GM19467 (cell line): Measurements from ENCODE around the gene WDR19.
"Not testable (repeated sequence)": the region's sequence is repeated elsewhere in the genome, so short reads cannot be mapped to it uniquely, and the experiment has no call there.

Experiments used
- ATAC-seq: cut with Tn5 transposase; IDR thresholded peaks from one replicate; pipeline ENCODE4 v1.9.1; 2021; ENCODE audit warnings: mild to moderate bottlenecking, moderate library complexity; ENCODE audit not compliant: unreplicated experiment

The WDR19 gene

GRCh38 chr4:39232100-39232499 is 49.8 kb downstream of the WDR19 start:
- ATAC-seq = no peak

GRCh38 chr4:39233114-39233513 is 50.8 kb downstream of the WDR19 start:
- ATAC-seq = no peak

GRCh38 chr4:39233783-39234182 is 51.5 kb downstream of the WDR19 start:
- no peak for ATAC-seq

GRCh38 chr4:39235021-39235420 is 52.7 kb downstream of the WDR19 start:
- ATAC-seq = no peak

- no peak for ATAC-seq
Observed at GRCh38 chr4:39235696-39236095, 53.4 kb downstream of the WDR19 start.

GRCh38 chr4:39237179-39237578 is 54.9 kb downstream of the WDR19 start:
- no peak for ATAC-seq

GRCh38 chr4:39243462-39243861 is 61.1 kb downstream of the WDR19 start:
- no peak for ATAC-seq

- ATAC-seq = no peak
Observed at GRCh38 chr4:39255266-39255665, 72.9 kb downstream of the WDR19 start.

GRCh38 chr4:39255871-39256270 is 73.5 kb downstream of the WDR19 start:
- ATAC-seq = no peak

GRCh38 chr4:39256436-39256835 is 74.1 kb downstream of the WDR19 start:
- no peak for ATAC-seq

GRCh38 chr4:39259571-39260330 is 77.4 kb downstream of the WDR19 start:
- ATAC-seq = no peak

GRCh38 chr4:39263895-39264294 is 81.6 kb downstream of the WDR19 start:
- ATAC-seq = no peak

- no peak for ATAC-seq
Observed at GRCh38 chr4:39274503-39274902, 92.2 kb downstream of the WDR19 start.

GRCh38 chr4:39277661-39278060 is 95.3 kb downstream of the WDR19 start:
- ATAC-seq = not testable (repeated sequence)

- no peak for ATAC-seq
Observed at GRCh38 chr4:39278476-39278875, 96.1 kb downstream of the WDR19 start.

GRCh38 chr4:39279416-39279815 is 97.1 kb downstream of the WDR19 start:
- no peak for ATAC-seq

- no peak for ATAC-seq
Observed at GRCh38 chr4:39280770-39281169, 98.4 kb downstream of the WDR19 start.

GRCh38 chr4:39285111-39285795 is 102.9 kb downstream of the WDR19 start:
- ATAC-seq = no peak

GRCh38 chr4:39285853-39286252 is 103.5 kb downstream of the WDR19 start:
- ATAC-seq = no peak

- ATAC-seq = no peak
Observed at GRCh38 chr4:39286263-39286662, 103.9 kb downstream of the WDR19 start.

GRCh38 chr4:39287223-39287622 is 104.9 kb downstream of the WDR19 start:
- ATAC-seq = no peak

GRCh38 chr4:39291686-39292085 is 109.4 kb downstream of the WDR19 start:
- no peak for ATAC-seq
